Activated naive CD4-positive, alpha-beta T cell treated with anti-CD3 and anti-CD28 coated beads for 36 hours (primary cell): ENCODE results near the gene GPX8. TPM values are rescaled to one million over a fixed set of nuclear protein-coding genes. Genes with fewer than 3 reads are reported as not detected.

Experiments used
- CTCF ChIA-PET: fragments of 350-600 bp; sonication (Branson Sonifier 250); formaldehyde crosslinking; loops from one replicate; lab custom pipeline; 2021; ENCODE audit warnings: antibody characterized with exemption; lab: Charles Lee
- DNase-seq: peaks from one replicate; pipeline ENCODE4 v3.0.0-alpha.2; 2020
- H3K27ac Mint-ChIP-seq: one replicate; pipeline ENCODE4 v1.8.0; 2021; ENCODE audit warnings: mild to moderate bottlenecking, mixed read lengths
- H3K27me3 Mint-ChIP-seq: one replicate; pipeline ENCODE4 v1.8.0; 2021; ENCODE audit warnings: low read depth, mixed read lengths
- H3K36me3 Mint-ChIP-seq: one replicate; pipeline ENCODE4 v1.8.0; 2021; ENCODE audit warnings: low read depth, mixed read lengths
- H3K4me1 Mint-ChIP-seq: one replicate; pipeline ENCODE4 v1.8.0; 2021; ENCODE audit warnings: low read depth, mixed read lengths
- H3K4me3 Mint-ChIP-seq: one replicate; pipeline ENCODE4 v1.8.0; 2021; ENCODE audit warnings: mild to moderate bottlenecking, moderate library complexity, mixed read lengths
- H3K9me3 Mint-ChIP-seq: one replicate; pipeline ENCODE4 v1.8.0; 2021; ENCODE audit warnings: mixed read lengths
- intact Hi-C: fragments of 100-400 bp; cut with micrococcal nuclease; formaldehyde crosslinking; loops from one replicate; pipeline ENCODE4 v1.15.1; 2023
- total RNA-seq, 2 experiments: library from RNA; stranded (reverse); gene quantifications; one replicate each; pipeline ENCODE4 v1.2.3, GENCODE V29; 2021

The GPX8 gene
- total RNA-seq, 2 experiments from 2014 or later: not detected

GRCh38 chr5:55146543-55147151 lies 13.3 kb upstream of the GPX8 start:
- Mint-ChIP-seq H3K9me3 (no peaks in the 10 kb centered on the region), H3K27me3 (peaks cover 4% of the 10 kb centered on the region), H3K27ac (no peak overlapping the region), H3K4me3 (no peak overlapping the region), H3K4me1 (peaks cover 12% of the 10 kb centered on the region), H3K36me3 (no peaks in the 10 kb centered on the region)
- CTCF ChIA-PET: interaction anchor here (0.7 to 7.0 kb wide), 24 partner anchors 8 to 261 kb away, joined by 3 to 87 read pairs (median 3); partner anchors contain the start of gene GPX8
- DNase-seq: peak; percentile 90
- intact Hi-C loops: loop anchor here (1.0 to 5.0 kb wide), 5 partner anchors 44 to 629 kb away; partner anchors contain the start of genes GZMA and SNX18

GRCh38 chr5:55149308-55149795 lies 10.6 kb upstream of the GPX8 start:
- no peak overlapping the region for H3K4me3 Mint-ChIP-seq
- no peaks in the 10 kb centered on the region for H3K36me3 Mint-ChIP-seq
- no peak for DNase-seq
- H3K9me3 Mint-ChIP-seq: no peaks in the 10 kb centered on the region
- intact Hi-C loops: loop anchor here (5.0 kb wide), 2 partner anchors 47 to 112 kb away; partner anchors contain the start of gene GZMA
- CTCF ChIA-PET: interaction anchor here (1.2 kb wide), 1 partner anchor 241 kb away, joined by 4 read pairs; no protein-coding TSS in a partner anchor
- H3K27me3 Mint-ChIP-seq: peaks cover 10% of the 10 kb centered on the region
- H3K4me1 Mint-ChIP-seq: peaks cover 6% of the 10 kb centered on the region
- no peak overlapping the region for H3K27ac Mint-ChIP-seq

- no peaks in the 10 kb centered on the region for H3K4me1 Mint-ChIP-seq
- no peaks in the 10 kb centered on the region for H3K36me3 Mint-ChIP-seq
- H3K9me3 Mint-ChIP-seq: peaks cover 3% of the 10 kb centered on the region
- H3K4me3 Mint-ChIP-seq: no peak overlapping the region
- no peak overlapping the region for H3K27ac Mint-ChIP-seq
- intact Hi-C loops: no loop called here
- CTCF ChIA-PET: interaction anchor here (0.6 to 4.0 kb wide), 3 partner anchors 208 to 592 kb away, joined by 3 to 20 read pairs (median 4); no protein-coding TSS in a partner anchor
- DNase-seq: no peak
- peaks cover 7% of the 10 kb centered on the region for H3K27me3 Mint-ChIP-seq
Measured at GRCh38 chr5:55151923-55152842, 7.8 kb upstream of the GPX8 start.

GRCh38 chr5:55154873-55155272 lies 5.1 kb upstream of the GPX8 start:
- intact Hi-C loops: no loop called here
- Mint-ChIP-seq H3K4me3 (no peak overlapping the region), H3K27me3 (peaks cover 7% of the 10 kb centered on the region), H3K27ac (no peak overlapping the region), H3K9me3 (peaks cover 3% of the 10 kb centered on the region), H3K36me3 (no peaks in the 10 kb centered on the region), H3K4me1 (no peaks in the 10 kb centered on the region)
- CTCF ChIA-PET: no interaction called here
- no peak for DNase-seq

GRCh38 chr5:55160493-55161209 lies 680 bp downstream of the GPX8 start:
- Mint-ChIP-seq H3K27me3 (peaks cover 20% of the 10 kb centered on the region), H3K4me1 (no peaks in the 10 kb centered on the region), H3K27ac (no peak overlapping the region), H3K4me3 (no peak overlapping the region), H3K9me3 (peaks cover under 1% of the 10 kb centered on the region), H3K36me3 (no peaks in the 10 kb centered on the region)
- CTCF ChIA-PET: interaction anchor here (0.7 to 2.7 kb wide), 23 partner anchors 10 to 657 kb away, joined by 3 to 49 read pairs (median 4); no protein-coding TSS in a partner anchor
- no peak for DNase-seq
- intact Hi-C loops: no loop called here

GRCh38 chr5:55162666-55163065 lies 2.7 kb downstream of the GPX8 start:
- H3K4me1 Mint-ChIP-seq: no peaks in the 10 kb centered on the region
- DNase-seq: no peak
- CTCF ChIA-PET: interaction anchor here (1.0 to 1.8 kb wide), 5 partner anchors 218 to 256 kb away, joined by 3 to 7 read pairs (median 4); no protein-coding TSS in a partner anchor
- peaks cover 32% of the 10 kb centered on the region for H3K27me3 Mint-ChIP-seq
- no peak overlapping the region for H3K4me3 Mint-ChIP-seq
- no peak overlapping the region for H3K27ac Mint-ChIP-seq
- intact Hi-C loops: no loop called here
- no peaks in the 10 kb centered on the region for H3K9me3 Mint-ChIP-seq
- no peaks in the 10 kb centered on the region for H3K36me3 Mint-ChIP-seq

GRCh38 chr5:55171471-55171870 lies 11.5 kb downstream of the GPX8 start:
- no peaks in the 10 kb centered on the region for H3K36me3 Mint-ChIP-seq
- H3K27ac Mint-ChIP-seq: no peak overlapping the region
- CTCF ChIA-PET: interaction anchor here (0.7 to 2.8 kb wide), 14 partner anchors 10 to 521 kb away, joined by 3 to 14 read pairs (median 4); partner anchors contain the start of genes CCNO and DHX29
- peaks cover 48% of the 10 kb centered on the region for H3K27me3 Mint-ChIP-seq
- peaks cover 33% of the 10 kb centered on the region for H3K4me1 Mint-ChIP-seq
- intact Hi-C loops: loop anchor here (5.0 to 10.0 kb wide), 6 partner anchors 236 to 1031 kb away; partner anchors contain the start of gene SLC38A9
- no peaks in the 10 kb centered on the region for H3K9me3 Mint-ChIP-seq
- no peak for DNase-seq
- no peak overlapping the region for H3K4me3 Mint-ChIP-seq

GRCh38 chr5:55172051-55172899 lies 12.3 kb downstream of the GPX8 start:
- H3K9me3 Mint-ChIP-seq: no peaks in the 10 kb centered on the region
- DNase-seq: peak; percentile 79
- CTCF ChIA-PET: interaction anchor here (0.6 to 2.8 kb wide), 21 partner anchors 10 to 1380 kb away, joined by 3 to 14 read pairs (median 3); partner anchors contain the start of genes CCNO and DHX29
- peak overlapping the region; percentile 81 for H3K4me3 Mint-ChIP-seq
- peaks cover 48% of the 10 kb centered on the region for H3K27me3 Mint-ChIP-seq
- no peaks in the 10 kb centered on the region for H3K36me3 Mint-ChIP-seq
- peaks cover 36% of the 10 kb centered on the region for H3K4me1 Mint-ChIP-seq
- intact Hi-C loops: loop anchor here (1.0 to 10.0 kb wide), 13 partner anchors 25 to 1030 kb away; partner anchors contain the start of genes GZMA, PLPP1 and SLC38A9
- no peak overlapping the region for H3K27ac Mint-ChIP-seq

GRCh38 chr5:55172937-55173686 lies 13.1 kb downstream of the GPX8 start, which contains the start of gene CDC20B:
Gene CDC20B, minus strand, starts transcription at chr5:55173177. Its CDS starts 177 bp downstream, at chr5:55173000.
- intact Hi-C loops: loop anchor here (1.0 to 10.0 kb wide), 17 partner anchors 24 to 1029 kb away; partner anchors contain the start of genes CCNO, GZMA, MCIDAS and PLPP1
- H3K27me3 Mint-ChIP-seq: peaks cover 50% of the 10 kb centered on the region
- H3K36me3 Mint-ChIP-seq: no peaks in the 10 kb centered on the region
- H3K4me1 Mint-ChIP-seq: peaks cover 36% of the 10 kb centered on the region
- H3K4me3 Mint-ChIP-seq: peak within 1 kb of the TSS; percentile 81
- H3K9me3 Mint-ChIP-seq: no peaks in the 10 kb centered on the region
- CTCF ChIA-PET: interaction anchor here (0.7 to 2.8 kb wide), 7 partner anchors 55 to 519 kb away, joined by 3 to 14 read pairs (median 5); partner anchors contain the start of genes CCNO and DHX29
- H3K27ac Mint-ChIP-seq: no peak within 1 kb of the TSS
- DNase-seq: peak; percentile 70

GRCh38 chr5:55173687-55174230 lies 13.8 kb downstream of the GPX8 start:
- Mint-ChIP-seq H3K9me3 (no peaks in the 10 kb centered on the region), H3K4me1 (peaks cover 36% of the 10 kb centered on the region), H3K4me3 (peak overlapping the region; percentile 74), H3K27ac (no peak overlapping the region), H3K36me3 (no peaks in the 10 kb centered on the region), H3K27me3 (peaks cover 54% of the 10 kb centered on the region)
- DNase-seq: no peak
- CTCF ChIA-PET: no interaction called here
- intact Hi-C loops: loop anchor here (1.0 to 10.0 kb wide), 14 partner anchors 23 to 1029 kb away; partner anchors contain the start of genes CCNO, GZMA, MCIDAS and PLPP1
